ENCODE measurements around the gene FGD2. TPM values are rescaled to one million over a fixed set of nuclear protein-coding genes. Genes with fewer than 3 reads are reported as not detected.
"Not testable (repeated sequence)": the region's sequence is repeated elsewhere in the genome, so short reads cannot be mapped to it uniquely, and the experiment has no call there.

The FGD2 gene
- total and polyA plus RNA-seq, 3 donors from 2014 or later, result 5.8 to 16.0 (median 7.0) TPM

- intact Hi-C loops (cut with DNase I; ENCODE audit: low total_unique reads), result loop anchor here (10.0 kb wide), 1 partner anchor 101 kb away; the partner anchor contains the start of gene C6orf89
- H3K9me3 ChIP-seq, result no peaks in the 10 kb centered on the region
- H3K27ac ChIP-seq, result peak within 1 kb of the TSS; percentile 92 to 98
- peak; percentile 92 for DNase-seq
- TF ChIP-seq CTCF (IDR thresholded peaks at IDR 0.05), result peak in 1 of 3 experiments; percentile 5
- TF ChIP-seq POLR2A (IDR thresholded peaks at IDR 0.05), result peak; percentile 89
- H3K36me3 ChIP-seq (ENCODE audit: low read depth, missing control alignments), result no peaks in the 10 kb centered on the region
- WGBS, 2 donors, result 0 to 1% methylated on average over 27 to 74 of the region's 101 CpGs
- H3K4me3 ChIP-seq, result peak within 1 kb of the TSS; percentile 92 to 100
- H3K27me3 ChIP-seq, result no peaks in the 10 kb centered on the region
- peaks cover 39% of the 10 kb centered on the region for H3K4me1 ChIP-seq
Measured at GRCh38 chr6:36985808-36986703, 19.4 kb upstream of the FGD2 start, which contains the start of gene MTCH1. Gene MTCH1 (minus strand): TSS chr6:36986196. CDS start chr6:36986173, 23 bp downstream.

- no peaks in the 10 kb centered on the region for H3K36me3 ChIP-seq (ENCODE audit: low read depth, missing control alignments)
- no peaks in the 10 kb centered on the region for H3K9me3 ChIP-seq
- H3K4me3 ChIP-seq, result peak overlapping the region; percentile 92 to 100
- peak overlapping the region; percentile 92 to 98 for H3K27ac ChIP-seq
- no peak for DNase-seq
- intact Hi-C loops (cut with DNase I; ENCODE audit: low total_unique reads), result loop anchor here (10.0 kb wide), 1 partner anchor 102 kb away; the partner anchor contains the start of gene C6orf89
- H3K27me3 ChIP-seq, result no peaks in the 10 kb centered on the region
- WGBS, 2 donors, result 1 to 2% methylated on average over 8 of the region's 8 CpGs
- no peak for TF ChIP-seq CTCF (IDR thresholded peaks at IDR 0.05)
- no peak for TF ChIP-seq POLR2A (IDR thresholded peaks at IDR 0.05)
- peaks cover 36% of the 10 kb centered on the region for H3K4me1 ChIP-seq
Measured at GRCh38 chr6:36986704-36987047, 18.8 kb upstream of the FGD2 start.

GRCh38 chr6:36989264-36989663 is 16.2 kb upstream of the FGD2 start:
- Histone ChIP-seq H3K4me1 (peaks cover 19% of the 10 kb centered on the region), H3K36me3 (ENCODE audit: low read depth, missing control alignments) (no peaks in the 10 kb centered on the region), H3K27ac (no peak overlapping the region), H3K27me3 (no peaks in the 10 kb centered on the region), H3K9me3 (no peaks in the 10 kb centered on the region), H3K4me3 (no peak overlapping the region)
- no peak for TF ChIP-seq CTCF (IDR thresholded peaks at IDR 0.05)
- TF ChIP-seq POLR2A (IDR thresholded peaks at IDR 0.05), result no peak
- intact Hi-C loops (cut with DNase I; ENCODE audit: low total_unique reads), result loop anchor here (10.0 kb wide), 1 partner anchor 104 kb away; the partner anchor contains the start of gene C6orf89
- DNase-seq, result no peak
- WGBS, 2 donors, result 84 to 85% methylated on average over 6 of the region's 6 CpGs

GRCh38 chr6:36990401-36990800 is 15.1 kb upstream of the FGD2 start:
- WGBS, 2 donors, result 85 to 88% methylated on average over 2 of the region's 2 CpGs
- H3K4me3 ChIP-seq; H3K9me3 ChIP-seq; DNase-seq; H3K27me3 ChIP-seq; intact Hi-C loops (cut with DNase I; ENCODE audit: low total_unique reads); H3K27ac ChIP-seq; H3K36me3 ChIP-seq (ENCODE audit: low read depth, missing control alignments): not testable (repeated sequence)
- peaks cover 12% of the 10 kb centered on the region for H3K4me1 ChIP-seq

- Histone ChIP-seq H3K4me3 (no peak overlapping the region), H3K36me3 (ENCODE audit: low read depth, missing control alignments) (no peaks in the 10 kb centered on the region), H3K4me1 (peaks cover 36% of the 10 kb centered on the region), H3K27ac (peak overlapping the region; percentile 88 to 95), H3K9me3 (no peaks in the 10 kb centered on the region), H3K27me3 (no peaks in the 10 kb centered on the region)
- DNase-seq, result peak; percentile 91
- 40 to 55% methylated on average over 18 of the region's 18 CpGs for WGBS, 2 donors
- intact Hi-C loops (cut with DNase I; ENCODE audit: low total_unique reads), result no loop called here
- no peak for TF ChIP-seq POLR2A (IDR thresholded peaks at IDR 0.05)
- TF ChIP-seq CTCF (IDR thresholded peaks at IDR 0.05), result no peak
Measured at GRCh38 chr6:36997811-36998722, 7.4 kb upstream of the FGD2 start.

Data from testis (tissue), 3 donors.